HG02678 (cell line): ENCODE results near the gene MLC1.

Experiments used
- ATAC-seq: cut with Tn5 transposase; IDR thresholded peaks from one replicate; pipeline ENCODE4 v1.9.1; 2021; ENCODE audit warnings: mild to moderate bottlenecking, moderate library complexity; ENCODE audit not compliant: unreplicated experiment

Gene MLC1

GRCh38 chr22:50078761-50079160 is 6.5 kb downstream of the MLC1 start:
- no peak for ATAC-seq

GRCh38 chr22:50078246-50078645 is 7.0 kb downstream of the MLC1 start:
- ATAC-seq, result no peak

GRCh38 chr22:50076646-50077535 is 8.3 kb downstream of the MLC1 start:
- no peak for ATAC-seq

- no peak for ATAC-seq
Measured at GRCh38 chr22:50074551-50075530, 10.4 kb downstream of the MLC1 start.

GRCh38 chr22:50074056-50074455 is 11.2 kb downstream of the MLC1 start:
- no peak for ATAC-seq

- ATAC-seq, result no peak
Measured at GRCh38 chr22:50072714-50073538, 12.3 kb downstream of the MLC1 start.

GRCh38 chr22:50072167-50072555 is 13.1 kb downstream of the MLC1 start:
- ATAC-seq, result no peak

- ATAC-seq, result no peak
Measured at GRCh38 chr22:50071432-50072166, 13.6 kb downstream of the MLC1 start.

- no peak for ATAC-seq
Measured at GRCh38 chr22:50070366-50070765, 14.9 kb downstream of the MLC1 start.

- ATAC-seq, result no peak
Measured at GRCh38 chr22:50068096-50068495, 17.1 kb downstream of the MLC1 start.

GRCh38 chr22:50067244-50067643 is 18.0 kb downstream of the MLC1 start:
- no peak for ATAC-seq

GRCh38 chr22:50064453-50064852 is 20.8 kb downstream of the MLC1 start:
- ATAC-seq, result no peak

- ATAC-seq, result no peak
Measured at GRCh38 chr22:50063589-50064393, 21.4 kb downstream of the MLC1 start.

- ATAC-seq, result no peak
Measured at GRCh38 chr22:50062509-50063135, 22.6 kb downstream of the MLC1 start.

- ATAC-seq, result no peak
Measured at GRCh38 chr22:50061824-50062355, 23.3 kb downstream of the MLC1 start.

- ATAC-seq, result no peak
Measured at GRCh38 chr22:50061141-50061823, 23.9 kb downstream of the MLC1 start.

GRCh38 chr22:50060441-50061140 is 24.6 kb downstream of the MLC1 start:
- ATAC-seq, result no peak
